Measurements from ENCODE around the gene EBF4.

EBF4 gene

DNA sequence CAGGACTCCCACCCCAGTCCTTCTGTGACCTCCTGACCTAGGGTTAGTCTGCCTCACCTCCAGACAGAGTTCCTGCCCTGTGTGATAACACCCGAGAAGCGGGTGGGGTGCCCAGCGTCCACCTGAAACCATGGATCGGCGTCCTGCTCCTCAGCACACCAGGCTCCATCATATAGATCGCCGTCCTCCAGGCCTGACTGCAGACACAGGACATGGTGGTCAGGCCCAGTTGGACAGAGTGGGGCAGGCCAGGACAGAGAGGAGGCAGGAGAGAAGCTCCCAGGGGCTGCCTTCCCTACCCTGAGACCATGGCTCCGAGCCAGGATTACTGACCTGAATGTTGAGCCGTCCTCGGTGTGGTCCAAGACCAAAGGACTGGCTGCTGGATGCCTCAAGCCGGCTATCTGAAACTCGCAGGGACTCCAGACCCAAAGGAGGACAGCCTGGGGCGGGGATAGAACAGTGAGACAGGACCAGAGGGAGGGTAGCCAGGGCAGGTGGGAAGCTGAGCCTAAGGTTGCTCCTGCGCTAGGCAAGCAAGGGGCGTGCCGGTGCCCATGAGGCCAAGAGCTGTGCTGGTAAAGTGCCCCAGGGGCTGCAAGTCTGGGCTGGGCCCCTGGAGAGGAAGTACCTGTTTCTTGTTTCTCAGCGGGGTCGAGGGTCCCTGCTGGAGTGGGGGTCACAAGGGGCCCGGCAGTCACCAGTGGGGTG, 105.7 kb downstream of the EBF4 start:
- peaks cover 56% of the 10 kb centered on the region for H3K36me3 ChIP-seq (ENCODE audit: control insufficient read depth, insufficient read depth, low read length)
- no peak overlapping the region for H3K9ac ChIP-seq (ENCODE audit: low read length)
- H3K27ac ChIP-seq (ENCODE audit: low read depth, low read length): no peak overlapping the region
- no peaks in the 10 kb centered on the region for H3K9me3 ChIP-seq (ENCODE audit: control insufficient read depth, insufficient read depth, low read depth, low read length)
- peaks cover 31% of the 10 kb centered on the region for H3K27me3 ChIP-seq (ENCODE audit: control insufficient read depth, insufficient read depth, low read length)
- peaks cover 25% of the 10 kb centered on the region for H3K4me1 ChIP-seq (ENCODE audit: control insufficient read depth, insufficient read depth, low read length)
- no peak overlapping the region for H3K4me3 ChIP-seq (ENCODE audit: low read depth, low read length)

DNA sequence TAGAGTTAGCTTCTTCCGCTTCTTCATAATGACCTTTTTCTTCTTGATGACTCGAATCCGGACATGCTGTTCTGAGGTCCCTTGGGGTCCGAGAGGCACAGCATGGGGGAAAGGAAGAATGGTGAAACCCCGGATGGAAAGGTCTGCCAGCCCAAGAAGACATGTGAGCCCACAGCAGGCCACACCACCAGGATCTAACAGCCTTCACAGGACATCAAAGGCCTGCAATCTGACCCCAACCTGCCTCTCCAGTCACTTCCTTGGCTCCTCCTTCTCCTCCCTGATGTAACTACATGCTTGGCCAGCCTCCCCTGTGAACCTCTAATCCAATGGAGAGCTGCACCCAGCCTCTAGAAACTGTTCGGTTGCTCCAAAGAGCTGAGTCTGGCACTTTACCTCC, 106.2 kb downstream of the EBF4 start:
- Histone ChIP-seq H3K4me3 (ENCODE audit: low read depth, low read length) (peak overlapping the region; percentile 98; the same call in 1 of the 2 replicates), H3K36me3 (ENCODE audit: control insufficient read depth, insufficient read depth, low read length) (peaks cover 50% of the 10 kb centered on the region), H3K27ac (ENCODE audit: low read depth, low read length) (no peak overlapping the region; the same call in 1 of the 2 replicates), H3K9ac (ENCODE audit: low read length) (peak overlapping the region; percentile 86), H3K27me3 (ENCODE audit: control insufficient read depth, insufficient read depth, low read length) (peaks cover 36% of the 10 kb centered on the region), H3K4me1 (ENCODE audit: control insufficient read depth, insufficient read depth, low read length) (peaks cover 25% of the 10 kb centered on the region), H3K9me3 (ENCODE audit: control insufficient read depth, insufficient read depth, low read depth, low read length) (no peaks in the 10 kb centered on the region)

DNA sequence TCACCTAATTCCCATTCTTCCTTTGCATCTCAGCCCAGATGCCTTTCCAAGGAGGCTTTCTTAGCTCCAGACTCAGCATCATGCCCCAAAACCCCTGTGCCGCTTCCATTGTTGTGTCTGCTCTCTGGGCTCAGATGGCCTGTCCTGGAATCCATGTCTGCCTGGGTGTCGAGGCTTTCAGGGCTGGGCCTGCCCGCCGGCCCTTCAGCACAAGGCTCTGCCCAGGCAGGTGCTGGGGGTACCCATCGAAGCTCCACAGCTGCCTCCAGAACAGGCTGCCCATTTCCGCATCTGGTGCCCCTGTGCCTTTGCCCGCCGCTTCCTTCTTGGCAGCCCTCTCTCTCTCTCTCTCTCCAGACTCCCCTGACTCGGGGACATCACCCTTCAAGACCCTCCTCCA, 106.7 kb downstream of the EBF4 start:
- Histone ChIP-seq H3K4me3 (ENCODE audit: low read depth, low read length) (peak overlapping the region; percentile 98), H3K36me3 (ENCODE audit: control insufficient read depth, insufficient read depth, low read length) (peaks cover 45% of the 10 kb centered on the region), H3K9ac (ENCODE audit: low read length) (peak overlapping the region; percentile 86), H3K9me3 (ENCODE audit: control insufficient read depth, insufficient read depth, low read depth, low read length) (no peaks in the 10 kb centered on the region), H3K27ac (ENCODE audit: low read depth, low read length) (no peak overlapping the region; the same call in 1 of the 2 replicates), H3K4me1 (ENCODE audit: control insufficient read depth, insufficient read depth, low read length) (peaks cover 25% of the 10 kb centered on the region), H3K27me3 (ENCODE audit: control insufficient read depth, insufficient read depth, low read length) (peaks cover 41% of the 10 kb centered on the region)

DNA sequence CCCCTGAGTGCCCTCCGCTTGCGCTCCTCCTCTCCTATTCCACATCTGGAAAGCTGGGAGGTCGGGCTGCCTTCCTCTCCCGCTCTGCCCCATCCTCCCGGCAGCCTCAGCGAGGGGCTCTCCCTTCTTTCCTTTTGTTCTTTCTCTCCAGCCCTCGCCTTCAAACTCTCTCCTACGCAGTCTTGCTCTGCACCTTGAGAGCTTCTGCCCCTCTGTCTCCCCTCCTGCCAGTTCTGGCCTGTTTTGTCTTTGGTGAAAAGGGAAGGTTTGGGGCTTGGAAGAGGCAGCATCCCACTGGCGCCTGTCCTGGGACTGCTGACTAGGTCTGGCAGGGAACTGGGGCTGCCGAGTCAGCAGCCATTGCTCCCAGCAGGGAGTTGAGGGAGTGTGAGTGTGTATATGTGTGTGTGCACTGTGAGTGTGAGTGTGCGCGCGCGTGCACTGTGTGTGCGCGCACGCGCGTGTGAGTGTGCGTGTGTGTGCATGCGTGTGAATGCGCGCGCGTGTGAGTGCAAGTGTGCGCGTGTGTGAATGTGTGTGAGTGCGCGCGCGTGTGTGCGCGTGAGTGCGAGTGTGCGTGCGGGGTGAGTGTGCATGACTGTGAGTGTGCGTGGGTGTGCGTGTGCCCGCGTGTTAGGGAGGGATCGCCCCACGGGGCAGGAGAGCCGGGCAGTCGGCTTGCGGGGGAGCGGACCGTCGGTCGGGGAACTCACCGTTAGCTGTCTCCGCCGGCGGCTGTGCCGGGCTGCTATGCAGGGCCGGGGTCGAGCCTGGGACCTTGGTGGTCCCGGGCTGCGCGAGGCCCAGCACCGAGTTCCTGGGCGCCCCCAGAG, 107.3 kb downstream of the EBF4 start:
- Histone ChIP-seq H3K4me3 (ENCODE audit: low read depth, low read length) (peak overlapping the region; percentile 98), H3K27ac (ENCODE audit: low read depth, low read length) (peak overlapping the region; percentile 4; the same call in 1 of the 2 replicates), H3K4me1 (ENCODE audit: control insufficient read depth, insufficient read depth, low read length) (peaks cover 29% of the 10 kb centered on the region), H3K9me3 (ENCODE audit: control insufficient read depth, insufficient read depth, low read depth, low read length) (no peaks in the 10 kb centered on the region), H3K36me3 (ENCODE audit: control insufficient read depth, insufficient read depth, low read length) (peaks cover 39% of the 10 kb centered on the region), H3K9ac (ENCODE audit: low read length) (peak overlapping the region; percentile 86), H3K27me3 (ENCODE audit: control insufficient read depth, insufficient read depth, low read length) (peaks cover 47% of the 10 kb centered on the region)

DNA sequence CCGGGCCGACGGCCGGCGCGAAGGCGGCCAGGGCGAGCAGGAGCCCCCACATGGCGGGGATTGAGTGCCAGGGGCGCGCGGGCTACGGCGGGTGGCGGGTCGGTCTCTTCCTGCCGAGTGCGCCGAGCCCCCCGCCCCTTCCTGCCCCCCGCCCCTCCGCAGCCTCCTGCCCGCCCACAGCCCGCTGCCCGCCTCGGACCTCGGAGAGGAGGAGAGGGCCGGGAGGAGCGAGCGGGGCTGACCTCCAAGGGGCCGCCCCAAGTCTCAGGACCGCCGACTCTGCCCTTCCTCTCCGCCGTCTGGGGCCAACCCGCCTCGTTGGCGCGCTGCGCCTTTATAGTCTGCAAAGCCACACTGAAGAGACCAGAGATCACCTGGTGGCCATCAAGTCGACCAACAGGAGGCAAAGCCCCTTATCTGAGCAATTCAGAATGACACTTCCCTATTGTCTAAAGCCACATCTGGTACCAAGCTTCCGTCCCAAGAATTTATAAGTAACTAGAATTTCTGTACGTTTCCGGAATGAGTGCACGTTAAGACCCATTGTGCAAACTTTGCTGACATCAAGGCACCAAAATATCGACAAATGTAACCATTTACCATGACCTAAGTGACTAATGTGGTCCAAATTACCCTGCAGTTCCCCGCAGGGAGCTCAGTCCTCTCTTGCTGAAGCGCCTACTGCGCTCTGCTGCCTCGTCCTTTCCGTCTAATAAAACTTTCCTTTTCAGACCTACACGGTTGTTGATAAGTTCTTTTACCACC, 108.1 kb downstream of the EBF4 start, which contains the start of gene CPXM1:
Gene CPXM1, minus strand, starts transcription at position 107 of the 765 bp plus-strand sequence. Its CDS starts 55 bp downstream, at position 52.
- peaks cover 55% of the 10 kb centered on the region for H3K27me3 ChIP-seq (ENCODE audit: control insufficient read depth, insufficient read depth, low read length)
- no peaks in the 10 kb centered on the region for H3K9me3 ChIP-seq (ENCODE audit: control insufficient read depth, insufficient read depth, low read depth, low read length)
- H3K36me3 ChIP-seq (ENCODE audit: control insufficient read depth, insufficient read depth, low read length): peaks cover 31% of the 10 kb centered on the region
- H3K4me1 ChIP-seq (ENCODE audit: control insufficient read depth, insufficient read depth, low read length): peaks cover 36% of the 10 kb centered on the region
- peak within 1 kb of the TSS; percentile 4; the same call in 1 of the 2 replicates for H3K27ac ChIP-seq (ENCODE audit: low read depth, low read length)
- peak within 1 kb of the TSS; percentile 98 for H3K4me3 ChIP-seq (ENCODE audit: low read depth, low read length)
- H3K9ac ChIP-seq (ENCODE audit: low read length): peak within 1 kb of the TSS; percentile 86

DNA sequence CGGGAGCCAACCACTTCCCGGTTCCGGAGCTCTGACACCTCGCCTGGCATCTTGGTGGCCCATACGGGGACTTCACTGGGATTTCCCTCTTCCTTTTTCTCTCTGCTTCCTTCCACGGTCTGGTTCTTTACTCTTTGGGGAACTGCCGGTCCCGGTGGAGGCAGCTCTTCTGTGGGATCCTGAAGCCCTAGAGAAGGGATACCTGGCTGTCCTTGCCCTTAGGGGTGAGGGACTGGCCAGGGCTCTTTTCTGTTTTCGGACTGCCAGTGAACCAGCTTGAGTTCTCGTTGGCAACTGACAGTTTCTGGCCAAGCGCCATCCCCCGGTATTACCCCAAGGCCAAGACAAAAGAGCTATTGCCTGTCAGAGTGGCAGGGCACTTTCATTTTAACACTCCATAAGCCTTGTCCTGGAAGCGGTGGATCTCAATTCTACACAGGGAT, 108.7 kb downstream of the EBF4 start:
- Histone ChIP-seq H3K9ac (ENCODE audit: low read length) (peak overlapping the region; percentile 42), H3K36me3 (ENCODE audit: control insufficient read depth, insufficient read depth, low read length) (peaks cover 25% of the 10 kb centered on the region), H3K4me3 (ENCODE audit: low read depth, low read length) (peak overlapping the region; percentile 98), H3K27ac (ENCODE audit: low read depth, low read length) (no peak overlapping the region), H3K27me3 (ENCODE audit: control insufficient read depth, insufficient read depth, low read length) (peaks cover 61% of the 10 kb centered on the region), H3K4me1 (ENCODE audit: control insufficient read depth, insufficient read depth, low read length) (peaks cover 42% of the 10 kb centered on the region), H3K9me3 (ENCODE audit: control insufficient read depth, insufficient read depth, low read depth, low read length) (no peaks in the 10 kb centered on the region)

DNA sequence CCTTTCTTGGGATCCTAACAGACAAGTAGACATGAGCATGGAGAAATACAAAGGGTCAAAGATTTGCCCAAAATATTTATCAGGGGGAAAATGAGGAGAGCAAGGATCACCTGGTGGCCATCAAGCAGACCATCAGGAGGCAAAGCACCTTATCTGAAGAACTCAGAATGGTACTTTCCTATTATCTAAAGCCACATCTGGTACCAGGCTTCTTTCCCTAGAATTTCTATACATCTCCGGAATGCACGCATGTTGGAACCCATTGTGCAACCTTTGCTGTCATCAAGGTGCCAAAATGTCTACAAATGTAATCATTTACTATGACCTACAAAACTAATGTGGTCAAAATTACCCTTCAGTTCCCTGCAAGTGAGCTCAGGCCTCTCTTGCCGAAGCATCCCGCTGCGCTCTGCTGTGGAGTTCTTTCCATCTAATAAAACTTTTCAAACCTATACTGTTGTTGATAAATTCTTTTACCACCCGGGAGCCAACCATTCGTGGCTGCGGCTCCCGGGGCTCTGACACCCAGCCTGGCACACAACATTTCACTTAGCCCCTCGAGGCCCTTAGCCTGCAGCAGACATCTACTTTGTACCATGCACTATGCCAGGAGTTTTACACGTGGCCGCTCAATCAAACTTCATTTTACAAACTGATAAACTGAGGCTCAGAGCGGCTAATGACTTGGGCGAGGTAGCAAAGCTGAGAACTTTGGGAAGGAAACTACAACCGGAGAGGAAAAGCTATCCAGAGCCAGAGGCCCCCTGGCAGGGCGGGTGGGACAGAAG, 111.7 kb downstream of the EBF4 start:
- peaks cover 78% of the 10 kb centered on the region for H3K27me3 ChIP-seq (ENCODE audit: control insufficient read depth, insufficient read depth, low read length)
- no peak overlapping the region for H3K27ac ChIP-seq (ENCODE audit: low read depth, low read length)
- peaks cover 35% of the 10 kb centered on the region for H3K4me1 ChIP-seq (ENCODE audit: control insufficient read depth, insufficient read depth, low read length)
- H3K4me3 ChIP-seq (ENCODE audit: low read depth, low read length): no peak overlapping the region
- H3K9me3 ChIP-seq (ENCODE audit: control insufficient read depth, insufficient read depth, low read depth, low read length): no peaks in the 10 kb centered on the region
- H3K9ac ChIP-seq (ENCODE audit: low read length): no peak overlapping the region
- H3K36me3 ChIP-seq (ENCODE audit: control insufficient read depth, insufficient read depth, low read length): no peaks in the 10 kb centered on the region

DNA sequence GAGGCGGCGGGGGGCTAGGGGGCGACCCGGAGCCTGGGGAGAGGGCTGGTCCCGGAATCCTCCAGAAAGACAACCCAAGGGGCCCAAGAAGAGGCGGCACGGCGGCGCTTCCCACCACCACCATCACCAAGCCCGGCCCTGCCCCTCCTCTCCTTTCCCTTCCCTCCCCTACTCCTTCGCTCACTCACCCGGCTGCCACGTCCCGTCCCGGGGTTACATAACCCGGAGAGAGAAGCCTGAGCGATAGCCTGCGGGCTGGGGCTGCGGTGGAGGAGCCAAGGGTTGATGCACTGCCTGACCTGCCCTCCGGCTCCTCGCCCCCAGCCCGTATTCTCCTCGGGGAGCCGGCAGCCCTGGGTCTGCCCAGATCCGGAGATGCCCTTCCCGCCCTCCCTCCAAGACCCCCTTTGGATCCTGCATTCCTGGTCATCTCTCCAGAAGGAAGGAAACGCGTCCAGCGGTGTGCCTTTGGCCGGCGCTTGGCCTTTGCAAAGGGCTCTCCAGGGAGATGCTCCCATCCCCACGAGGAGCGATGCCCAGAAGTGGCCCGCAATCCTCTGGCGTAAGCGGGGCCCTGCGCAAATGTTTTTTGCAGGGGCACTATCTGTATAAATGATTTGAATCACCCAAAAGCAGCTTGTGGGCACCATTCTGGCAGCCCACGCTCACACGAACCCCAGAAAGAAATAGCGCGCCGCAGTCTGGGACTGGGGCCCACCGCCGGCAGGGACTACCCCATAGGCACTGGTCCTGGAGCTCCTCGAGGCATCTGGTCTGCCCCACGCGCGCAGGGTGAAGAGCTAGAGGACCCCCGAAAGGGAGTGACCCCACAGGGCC, 112.5 kb downstream of the EBF4 start:
- no peaks in the 10 kb centered on the region for H3K9me3 ChIP-seq (ENCODE audit: control insufficient read depth, insufficient read depth, low read depth, low read length)
- H3K4me3 ChIP-seq (ENCODE audit: low read depth, low read length): peak overlapping the region; percentile 53
- peaks cover 75% of the 10 kb centered on the region for H3K27me3 ChIP-seq (ENCODE audit: control insufficient read depth, insufficient read depth, low read length)
- peaks cover 26% of the 10 kb centered on the region for H3K4me1 ChIP-seq (ENCODE audit: control insufficient read depth, insufficient read depth, low read length)
- no peak overlapping the region for H3K9ac ChIP-seq (ENCODE audit: low read length)
- no peak overlapping the region for H3K27ac ChIP-seq (ENCODE audit: low read depth, low read length)
- no peaks in the 10 kb centered on the region for H3K36me3 ChIP-seq (ENCODE audit: control insufficient read depth, insufficient read depth, low read length)

DNA sequence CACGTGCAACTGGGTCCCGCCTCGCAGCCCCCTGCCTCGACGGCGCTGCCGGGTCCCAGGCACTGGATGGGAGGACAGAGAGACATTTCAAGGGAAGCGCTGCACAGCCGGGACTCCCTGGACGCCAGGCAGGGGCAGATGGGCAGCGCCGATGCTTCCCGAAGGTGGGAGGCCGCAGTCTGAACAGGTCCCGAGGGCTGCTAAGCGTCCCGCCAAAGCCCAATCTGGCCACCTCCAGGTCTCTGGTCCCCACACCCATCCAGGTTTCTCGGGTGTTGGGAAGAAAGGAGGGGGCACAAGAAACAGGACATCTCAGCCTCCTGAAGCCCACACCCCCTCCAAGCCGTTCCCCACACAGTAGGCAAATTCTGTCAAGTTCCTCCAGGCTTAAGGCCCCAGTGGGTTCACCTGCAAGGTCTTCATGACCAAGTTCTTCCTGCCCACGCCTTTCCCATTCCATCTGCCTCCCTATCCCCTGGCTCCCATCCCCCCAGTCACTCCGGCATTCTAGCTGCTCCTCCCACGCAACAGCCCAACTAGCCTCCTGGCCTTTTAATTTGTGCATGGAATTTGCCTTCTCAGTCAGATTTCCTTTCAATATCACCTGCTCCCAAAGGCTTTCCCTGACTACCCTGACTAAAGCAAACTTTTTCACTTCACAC, 113.2 kb downstream of the EBF4 start:
- Histone ChIP-seq H3K9me3 (ENCODE audit: control insufficient read depth, insufficient read depth, low read depth, low read length) (no peaks in the 10 kb centered on the region), H3K4me3 (ENCODE audit: low read depth, low read length) (0 out of 2 replicates have a peak overlapping the region, but pooled peaks have one; percentile 53), H3K27ac (ENCODE audit: low read depth, low read length) (no peak overlapping the region), H3K27me3 (ENCODE audit: control insufficient read depth, insufficient read depth, low read length) (peaks cover 72% of the 10 kb centered on the region), H3K36me3 (ENCODE audit: control insufficient read depth, insufficient read depth, low read length) (no peaks in the 10 kb centered on the region), H3K9ac (ENCODE audit: low read length) (no peak overlapping the region), H3K4me1 (ENCODE audit: control insufficient read depth, insufficient read depth, low read length) (peaks cover 26% of the 10 kb centered on the region)

Measured in HUES6 (cell line).